Dendritic cell treated with granulocyte-macrophage colony-stimulating factor and Interleukin-4, amounts not matched to agents 40 ng/mL and 50 ng/mL, for 4 days (primary cell): ENCODE results near the gene RPS19BP1.

Experiments used
- H3K27ac Mint-ChIP-seq: one replicate; pipeline ENCODE4 v1.8.0; 2022; ENCODE audit warnings: mild to moderate bottlenecking, mixed read lengths
- H3K27me3 Mint-ChIP-seq: one replicate; pipeline ENCODE4 v1.8.0; 2022; ENCODE audit warnings: mild to moderate bottlenecking, mixed read lengths
- H3K36me3 Mint-ChIP-seq: one replicate; pipeline ENCODE4 v1.8.0; 2022; ENCODE audit warnings: low read depth, mixed read lengths
- H3K4me1 Mint-ChIP-seq: one replicate; pipeline ENCODE4 v1.8.0; 2022; ENCODE audit warnings: low read depth, mixed read lengths
- H3K4me3 Mint-ChIP-seq: one replicate; pipeline ENCODE4 v1.8.0; 2022; ENCODE audit warnings: mild to moderate bottlenecking, moderate library complexity, mixed read lengths
- H3K9me3 Mint-ChIP-seq: one replicate; pipeline ENCODE4 v1.8.0; 2022; ENCODE audit warnings: mixed read lengths
- intact Hi-C: fragments of 100-400 bp; cut with micrococcal nuclease; formaldehyde crosslinking; loops from one replicate; pipeline ENCODE4 v1.15.0; 2022

RPS19BP1 gene

GRCh38 chr22:39532215-39533073 is at the start of gene RPS19BP1:
Gene RPS19BP1 (minus strand): TSS chr22:39532748. CDS start chr22:39532738, 10 bp downstream.
- Mint-ChIP-seq H3K9me3 (no peaks in the 10 kb centered on the region), H3K4me3 (peak within 1 kb of the TSS; percentile 95), H3K27ac (peak within 1 kb of the TSS; percentile 95), H3K36me3 (peaks cover 54% of the 10 kb centered on the region), H3K4me1 (peaks cover 57% of the 10 kb centered on the region), H3K27me3 (no peaks in the 10 kb centered on the region)
- intact Hi-C loops, result loop anchor here (2.0 to 5.0 kb wide), 2 partner anchors 14 to 510 kb away; no protein-coding TSS in a partner anchor

GRCh38 chr22:39581303-39581702 is 48.8 kb upstream of the RPS19BP1 start:
- intact Hi-C loops, result no loop called here
- Mint-ChIP-seq H3K4me1 (no peaks in the 10 kb centered on the region), H3K36me3 (no peaks in the 10 kb centered on the region), H3K4me3 (no peak overlapping the region), H3K27ac (no peak overlapping the region), H3K9me3 (peaks cover 10% of the 10 kb centered on the region), H3K27me3 (peaks cover 47% of the 10 kb centered on the region)

GRCh38 chr22:39580795-39581194 is 48.2 kb upstream of the RPS19BP1 start:
- Mint-ChIP-seq H3K4me3 (no peak overlapping the region), H3K27ac (no peak overlapping the region), H3K36me3 (no peaks in the 10 kb centered on the region), H3K27me3 (peaks cover 47% of the 10 kb centered on the region), H3K9me3 (peaks cover 10% of the 10 kb centered on the region), H3K4me1 (no peaks in the 10 kb centered on the region)
- intact Hi-C loops, result no loop called here

GRCh38 chr22:39580006-39580441 is 47.5 kb upstream of the RPS19BP1 start:
- H3K4me1 Mint-ChIP-seq, result no peaks in the 10 kb centered on the region
- no peaks in the 10 kb centered on the region for H3K36me3 Mint-ChIP-seq
- H3K4me3 Mint-ChIP-seq, result no peak overlapping the region
- intact Hi-C loops, result no loop called here
- H3K9me3 Mint-ChIP-seq, result peaks cover 10% of the 10 kb centered on the region
- peaks cover 47% of the 10 kb centered on the region for H3K27me3 Mint-ChIP-seq
- no peak overlapping the region for H3K27ac Mint-ChIP-seq

- H3K9me3 Mint-ChIP-seq, result peaks cover 4% of the 10 kb centered on the region
- no peak overlapping the region for H3K4me3 Mint-ChIP-seq
- intact Hi-C loops, result no loop called here
- H3K27ac Mint-ChIP-seq, result no peak overlapping the region
- no peaks in the 10 kb centered on the region for H3K4me1 Mint-ChIP-seq
- H3K27me3 Mint-ChIP-seq, result peaks cover 39% of the 10 kb centered on the region
- H3K36me3 Mint-ChIP-seq, result no peaks in the 10 kb centered on the region
Measured at GRCh38 chr22:39577900-39578299, 45.4 kb upstream of the RPS19BP1 start.

- Mint-ChIP-seq H3K27me3 (peaks cover 37% of the 10 kb centered on the region), H3K36me3 (no peaks in the 10 kb centered on the region), H3K9me3 (no peaks in the 10 kb centered on the region), H3K4me1 (no peaks in the 10 kb centered on the region), H3K27ac (no peak overlapping the region), H3K4me3 (no peak overlapping the region)
- intact Hi-C loops, result no loop called here
Measured at GRCh38 chr22:39577366-39577765, 44.8 kb upstream of the RPS19BP1 start.

- peaks cover 33% of the 10 kb centered on the region for H3K27me3 Mint-ChIP-seq
- intact Hi-C loops, result no loop called here
- H3K36me3 Mint-ChIP-seq, result no peaks in the 10 kb centered on the region
- no peaks in the 10 kb centered on the region for H3K9me3 Mint-ChIP-seq
- no peaks in the 10 kb centered on the region for H3K4me1 Mint-ChIP-seq
- no peak overlapping the region for H3K27ac Mint-ChIP-seq
- no peak overlapping the region for H3K4me3 Mint-ChIP-seq
Measured at GRCh38 chr22:39576027-39576426, 43.5 kb upstream of the RPS19BP1 start.

GRCh38 chr22:39575552-39575825 is 42.9 kb upstream of the RPS19BP1 start:
- H3K4me1 Mint-ChIP-seq, result no peaks in the 10 kb centered on the region
- no peak overlapping the region for H3K4me3 Mint-ChIP-seq
- intact Hi-C loops, result no loop called here
- H3K27me3 Mint-ChIP-seq, result peaks cover 33% of the 10 kb centered on the region
- no peaks in the 10 kb centered on the region for H3K36me3 Mint-ChIP-seq
- H3K27ac Mint-ChIP-seq, result no peak overlapping the region
- no peaks in the 10 kb centered on the region for H3K9me3 Mint-ChIP-seq

- Mint-ChIP-seq H3K9me3 (no peaks in the 10 kb centered on the region), H3K27ac (no peak overlapping the region), H3K36me3 (no peaks in the 10 kb centered on the region), H3K4me3 (no peak overlapping the region), H3K4me1 (no peaks in the 10 kb centered on the region), H3K27me3 (peaks cover 30% of the 10 kb centered on the region)
- intact Hi-C loops, result no loop called here
Measured at GRCh38 chr22:39574779-39575551, 42.4 kb upstream of the RPS19BP1 start.

- no peaks in the 10 kb centered on the region for H3K9me3 Mint-ChIP-seq
- H3K36me3 Mint-ChIP-seq, result no peaks in the 10 kb centered on the region
- no peak overlapping the region for H3K27ac Mint-ChIP-seq
- no peaks in the 10 kb centered on the region for H3K4me1 Mint-ChIP-seq
- no peak overlapping the region for H3K4me3 Mint-ChIP-seq
- peaks cover 14% of the 10 kb centered on the region for H3K27me3 Mint-ChIP-seq
- intact Hi-C loops, result no loop called here
Measured at GRCh38 chr22:39571538-39571937, 39.0 kb upstream of the RPS19BP1 start.

GRCh38 chr22:39570665-39571064 is 38.1 kb upstream of the RPS19BP1 start, which contains the start of gene CACNA1I:
Gene CACNA1I (plus strand): TSS chr22:39570753. CDS start chr22:39570753, 0 bp downstream.
- Mint-ChIP-seq H3K9me3 (peaks cover 5% of the 10 kb centered on the region), H3K4me3 (no peak within 1 kb of the TSS), H3K36me3 (no peaks in the 10 kb centered on the region), H3K27ac (no peak within 1 kb of the TSS), H3K27me3 (peaks cover 15% of the 10 kb centered on the region), H3K4me1 (no peaks in the 10 kb centered on the region)
- intact Hi-C loops, result no loop called here

GRCh38 chr22:39570226-39570625 is 37.7 kb upstream of the RPS19BP1 start:
- Mint-ChIP-seq H3K9me3 (peaks cover 10% of the 10 kb centered on the region), H3K4me3 (no peak overlapping the region), H3K27ac (no peak overlapping the region), H3K27me3 (peaks cover 15% of the 10 kb centered on the region), H3K4me1 (no peaks in the 10 kb centered on the region), H3K36me3 (no peaks in the 10 kb centered on the region)
- intact Hi-C loops, result no loop called here

GRCh38 chr22:39569066-39569465 is 36.5 kb upstream of the RPS19BP1 start:
- Mint-ChIP-seq H3K27me3 (peaks cover 15% of the 10 kb centered on the region), H3K4me1 (no peaks in the 10 kb centered on the region), H3K27ac (no peak overlapping the region), H3K4me3 (no peak overlapping the region), H3K36me3 (no peaks in the 10 kb centered on the region), H3K9me3 (peaks cover 12% of the 10 kb centered on the region)
- intact Hi-C loops, result no loop called here

- peaks cover 12% of the 10 kb centered on the region for H3K9me3 Mint-ChIP-seq
- H3K36me3 Mint-ChIP-seq, result no peaks in the 10 kb centered on the region
- no peak overlapping the region for H3K4me3 Mint-ChIP-seq
- H3K27me3 Mint-ChIP-seq, result peaks cover 15% of the 10 kb centered on the region
- no peaks in the 10 kb centered on the region for H3K4me1 Mint-ChIP-seq
- intact Hi-C loops, result no loop called here
- no peak overlapping the region for H3K27ac Mint-ChIP-seq
Measured at GRCh38 chr22:39568278-39568981, 35.9 kb upstream of the RPS19BP1 start.
